ENCODE measurements around the gene TRIM58. TPM values are rescaled to one million over a fixed set of nuclear protein-coding genes. Genes with fewer than 3 reads are reported as not detected.

Gene TRIM58
- total RNA-seq, 1 donor from 2014 or later = 4.2 TPM

GRCh38 chr1:247829656-247830055 is 27.3 kb upstream of the TRIM58 start:
- no peaks in the 10 kb centered on the region for H3K27me3 ChIP-seq (ENCODE audit: control insufficient read depth, insufficient read depth, low read length)
- no peak for TF ChIP-seq CTCF (IDR thresholded peaks at IDR 0.05; ENCODE audit: insufficient read depth, low read length, poor library complexity, severe bottlenecking)
- no peak overlapping the region for H3K4me3 ChIP-seq (ENCODE audit: low read depth, low read length)
- H3K36me3 ChIP-seq (ENCODE audit: control insufficient read depth, insufficient read depth, low read length) = no peaks in the 10 kb centered on the region
- no peak for DNase-seq (ENCODE audit: low read depth)

- no peak overlapping the region for H3K4me3 ChIP-seq (ENCODE audit: low read depth, low read length)
- no peaks in the 10 kb centered on the region for H3K27me3 ChIP-seq (ENCODE audit: control insufficient read depth, insufficient read depth, low read length)
- no peak for DNase-seq (ENCODE audit: low read depth)
- TF ChIP-seq CTCF (IDR thresholded peaks at IDR 0.05; ENCODE audit: insufficient read depth, low read length, poor library complexity, severe bottlenecking) = no peak
- no peaks in the 10 kb centered on the region for H3K36me3 ChIP-seq (ENCODE audit: control insufficient read depth, insufficient read depth, low read length)
Measured at GRCh38 chr1:247833601-247834000, 23.4 kb upstream of the TRIM58 start.

GRCh38 chr1:247840818-247841217 is 16.2 kb upstream of the TRIM58 start:
- Histone ChIP-seq H3K27me3 (ENCODE audit: control insufficient read depth, insufficient read depth, low read length) (no peaks in the 10 kb centered on the region), H3K36me3 (ENCODE audit: control insufficient read depth, insufficient read depth, low read length) (no peaks in the 10 kb centered on the region), H3K4me3 (ENCODE audit: low read depth, low read length) (no peak overlapping the region)
- no peak for DNase-seq (ENCODE audit: low read depth)
- TF ChIP-seq CTCF (IDR thresholded peaks at IDR 0.05; ENCODE audit: insufficient read depth, low read length, poor library complexity, severe bottlenecking) = no peak

- Histone ChIP-seq H3K36me3 (ENCODE audit: control insufficient read depth, insufficient read depth, low read length) (no peaks in the 10 kb centered on the region), H3K4me3 (ENCODE audit: low read depth, low read length) (no peak within 1 kb of the TSS), H3K27me3 (ENCODE audit: control insufficient read depth, insufficient read depth, low read length) (no peaks in the 10 kb centered on the region)
- no peak for DNase-seq (ENCODE audit: low read depth)
- no peak for TF ChIP-seq CTCF (IDR thresholded peaks at IDR 0.05; ENCODE audit: insufficient read depth, low read length, poor library complexity, severe bottlenecking)
Measured at GRCh38 chr1:247841796-247842195, 15.2 kb upstream of the TRIM58 start, which contains the start of gene OR11L1. TSS of gene OR11L1 (minus strand) at chr1:247841896. CDS start at chr1:247841896, 0 bp downstream.

GRCh38 chr1:247843411-247843810 is 13.6 kb upstream of the TRIM58 start:
- Histone ChIP-seq H3K27me3 (ENCODE audit: control insufficient read depth, insufficient read depth, low read length) (no peaks in the 10 kb centered on the region), H3K36me3 (ENCODE audit: control insufficient read depth, insufficient read depth, low read length) (no peaks in the 10 kb centered on the region), H3K4me3 (ENCODE audit: low read depth, low read length) (no peak overlapping the region)
- no peak for TF ChIP-seq CTCF (IDR thresholded peaks at IDR 0.05; ENCODE audit: insufficient read depth, low read length, poor library complexity, severe bottlenecking)
- DNase-seq (ENCODE audit: low read depth) = no peak

- Histone ChIP-seq H3K4me3 (ENCODE audit: low read depth, low read length) (no peak overlapping the region), H3K27me3 (ENCODE audit: control insufficient read depth, insufficient read depth, low read length) (no peaks in the 10 kb centered on the region), H3K36me3 (ENCODE audit: control insufficient read depth, insufficient read depth, low read length) (no peaks in the 10 kb centered on the region)
- TF ChIP-seq CTCF (IDR thresholded peaks at IDR 0.05; ENCODE audit: insufficient read depth, low read length, poor library complexity, severe bottlenecking) = no peak
- no peak for DNase-seq (ENCODE audit: low read depth)
Measured at GRCh38 chr1:247845011-247845692, 11.8 kb upstream of the TRIM58 start.
